Liver (tissue), 9 donors: Measurements from ENCODE around the gene SLC38A6. TPM values are rescaled to one million over a fixed set of nuclear protein-coding genes. Genes with fewer than 3 reads are reported as not detected.

Experiments used
- DNase-seq: peaks from one replicate; pipeline ENCODE4 v3.0.0-alpha.2; 2017; ENCODE audit warnings: low spot score
- H3K27ac ChIP-seq, 2 donors: one replicate each; pipeline ENCODE4 v1.7.0; 2013; ENCODE audit warnings: inconsistent platforms in 2 of 2, low read length in 2 of 2, control low read depth in 1 of 2, low read depth in 1 of 2, mild to moderate bottlenecking in 1 of 2
- H3K27me3 ChIP-seq, 4 donors: one replicate each; pipeline versions ENCODE4 v1.6.1 to v1.7.0; 2013; ENCODE audit warnings: low read length in 3 of 4, inconsistent platforms in 1 of 4, mild to moderate bottlenecking in 1 of 4, moderate library complexity in 1 of 4; ENCODE audit not compliant: control insufficient read depth in 4 of 4, insufficient read depth in 4 of 4
- H3K36me3 ChIP-seq, 4 donors: one replicate each; pipeline versions ENCODE4 v1.6.1 to v1.7.0; 2013; ENCODE audit warnings: low read length in 3 of 4, mild to moderate bottlenecking in 3 of 4, low read depth in 1 of 4, moderate library complexity in 1 of 4; ENCODE audit not compliant: control insufficient read depth in 4 of 4, insufficient read depth in 3 of 4
- H3K4me1 ChIP-seq, 4 donors: one replicate each; pipeline versions ENCODE4 v1.6.1 to v1.7.0; 2013; ENCODE audit warnings: low read length in 3 of 4, mild to moderate bottlenecking in 3 of 4, moderate library complexity in 1 of 4; ENCODE audit not compliant: control insufficient read depth in 4 of 4, insufficient read depth in 4 of 4
- H3K4me3 ChIP-seq, 3 donors: one replicate each; pipeline versions ENCODE4 v1.6.1 to v1.7.0; 2013; ENCODE audit warnings: low read length in 3 of 3, control low read depth in 1 of 3, low read depth in 1 of 3, mild to moderate bottlenecking in 1 of 3
- H3K9ac ChIP-seq, 2 donors: one replicate each; pipeline ENCODE4 v1.7.0; 2013; ENCODE audit warnings: low read length in 2 of 2, mild to moderate bottlenecking in 2 of 2, moderate library complexity in 2 of 2, control low read depth in 1 of 2, low read depth in 1 of 2
- H3K9me3 ChIP-seq, 4 donors: one replicate each; pipeline versions ENCODE4 v1.6.1 to v1.7.0; 2013; ENCODE audit warnings: low read length in 3 of 4; ENCODE audit not compliant: control insufficient read depth in 4 of 4
- CTCF ChIP-seq: fragments of 150-350 bp; IDR thresholded peaks from 2 replicates; pipeline ENCODE4 v1.5.1; 2017; ENCODE audit warnings: improper control_type of control experiment, low read depth, low read length; ENCODE audit not compliant: missing input control
- EGR1 ChIP-seq, 2 donors: IDR thresholded peaks; 2 replicates each; pipeline ENCODE4 v1.6.1; 2016 to 2018; ENCODE audit warnings: antibody characterized with exemption in 2 of 2, low read depth in 2 of 2
- FOXA1 ChIP-seq: IDR thresholded peaks from 2 replicates; pipeline ENCODE4 v1.6.1; 2016; ENCODE audit warnings: antibody characterized with exemption
- FOXA2 ChIP-seq: IDR thresholded peaks from 2 replicates; pipeline ENCODE4 v1.6.1; 2016; ENCODE audit warnings: antibody characterized with exemption
- GABPA ChIP-seq, 2 donors: IDR thresholded peaks in 1 of 2; conservative IDR thresholded peaks in 1 of 2; 2 replicates each; pipeline ENCODE4 v1.6.1; 2016; ENCODE audit warnings: antibody characterized with exemption in 2 of 2, mild to moderate bottlenecking in 1 of 2, moderate library complexity in 1 of 2
- HNF4A ChIP-seq, 2 donors: conservative IDR thresholded peaks; 2 replicates each; pipeline ENCODE4 v1.6.1; 2016; ENCODE audit warnings: antibody characterized with exemption in 2 of 2, mild to moderate bottlenecking in 2 of 2
- HNF4G ChIP-seq: IDR thresholded peaks from 2 replicates; pipeline ENCODE4 v1.6.1; 2016; ENCODE audit warnings: antibody characterized with exemption
- JUND ChIP-seq, 2 donors: IDR thresholded peaks; 2 replicates each; pipeline ENCODE4 v1.6.1; 2016; ENCODE audit warnings: antibody characterized with exemption in 2 of 2
- RAD21 ChIP-seq, 2 donors: IDR thresholded peaks; 2 replicates each; pipeline ENCODE4 v1.6.1; 2016; ENCODE audit warnings: antibody characterized with exemption in 2 of 2, mild to moderate bottlenecking in 2 of 2
- REST ChIP-seq: IDR thresholded peaks from 2 replicates; pipeline ENCODE4 v1.6.1; 2016; ENCODE audit warnings: antibody characterized with exemption, mild to moderate bottlenecking
- RXRA ChIP-seq, 2 donors: IDR thresholded peaks; 2 replicates each; pipeline ENCODE4 v1.6.1; 2017 to 2018; ENCODE audit warnings: antibody characterized with exemption in 2 of 2, mild to moderate bottlenecking in 1 of 2
- SP1 ChIP-seq: IDR thresholded peaks from 2 replicates; pipeline ENCODE4 v1.6.1; 2018; ENCODE audit warnings: antibody characterized with exemption, mild to moderate bottlenecking
- TAF1 ChIP-seq: conservative IDR thresholded peaks from 2 replicates; pipeline ENCODE4 v1.6.1; 2016; ENCODE audit warnings: antibody characterized with exemption, mild to moderate bottlenecking
- YY1 ChIP-seq: IDR thresholded peaks from 2 replicates; pipeline ENCODE4 v1.6.1; 2016; ENCODE audit warnings: antibody characterized with exemption, mild to moderate bottlenecking
- WGBS: extraction: QIAGEN DNeasy Blood & Tissue Kit; methylation state at CpG from one replicate; pipeline ENCODE4 v1.1.7; 2013; 5-methylcytosine and 5-hydroxymethylcytosine counted together
- polyA plus RNA-seq, 2 donors: library from polyadenylated mRNA; stranded (reverse) in 1 of 2; unstranded in 1 of 2; fragments of 200-250 nt in 1 of 2; fragments of >200 nt in 1 of 2; fragmentation: Nextera tagmentation in 1 of 2; extraction: Ambion mirVana in 1 of 2; gene quantifications; one replicate each; pipeline versions ENCODE4 v1.2.1 to v1.2.3, GENCODE V29; 2013 to 2015
- total RNA-seq, 2 donors: library from RNA; depleted of rRNA; stranded (reverse); fragments of >200 nt; gene quantifications; one replicate each; pipeline ENCODE4 v1.2.3, GENCODE V29; 2014
- TF ChIP-seq, protein P1 (sequence below): IDR thresholded peaks from 2 replicates; pipeline ENCODE4 v1.6.1; 2016; ENCODE audit warnings: antibody characterized with exemption
- TF ChIP-seq, protein P2 (sequence below): IDR thresholded peaks from 2 replicates; pipeline ENCODE4 v1.6.1; 2016; ENCODE audit warnings: antibody characterized with exemption
- TF ChIP-seq, protein P3 (sequence below): IDR thresholded peaks from 2 replicates; pipeline ENCODE4 v1.6.1; 2016; ENCODE audit warnings: antibody characterized with exemption
- donor health status: healthy.
- donor health status: healthy.
- donor health status: healthy.
- donor health status: healthy.
- donor health status: healthy.

The SLC38A6 gene
- total and polyA plus RNA-seq, 4 donors: 2.6 to 10.6 (median 6.4) TPM

DNA sequence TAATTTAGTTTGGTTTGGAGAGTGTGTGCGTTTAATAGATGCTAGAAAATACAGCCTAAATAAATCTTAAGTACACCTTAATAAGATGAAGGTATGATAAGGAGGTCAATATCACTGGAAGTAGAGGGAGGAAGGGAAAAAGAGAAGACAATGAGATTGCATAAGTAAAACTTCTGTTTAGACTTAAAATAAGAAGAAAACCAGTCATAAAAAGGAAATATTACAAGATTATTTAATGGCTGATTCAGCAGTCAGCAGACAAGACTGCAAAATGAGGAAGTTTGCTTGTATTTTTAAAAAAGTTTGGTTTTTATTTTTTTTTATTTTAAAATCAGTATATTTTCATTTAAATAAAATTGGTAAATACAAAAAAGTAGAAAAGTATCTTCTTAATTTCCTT, 3.2 kb downstream of the SLC38A6 start:
- DNase-seq: no peak
- H3K4me3 ChIP-seq: no peak overlapping the region
- H3K9ac ChIP-seq: no peak overlapping the region
- peaks cover 2 to 19% (median 15%) of the 10 kb centered on the region in 4 donors for H3K4me1 ChIP-seq
- H3K36me3 ChIP-seq: peaks cover 0 to 7% (median 3%) of the 10 kb centered on the region in 4 donors
- no peaks in the 10 kb centered on the region for H3K27me3 ChIP-seq
- no peak for TF ChIP-seq SP1
- TF ChIP-seq TAF1: no peak
- TF ChIP-seq CTCF: no peak
- no peak for TF ChIP-seq EGR1 (IDR thresholded peaks at IDR 0.05; ENCODE audit: low read depth in 2 of 2)
- TF ChIP-seq JUND (IDR thresholded peaks at IDR 0.05): no peak
- TF ChIP-seq RXRA (IDR thresholded peaks at IDR 0.05): no peak
- TF ChIP-seq, protein P1, sequence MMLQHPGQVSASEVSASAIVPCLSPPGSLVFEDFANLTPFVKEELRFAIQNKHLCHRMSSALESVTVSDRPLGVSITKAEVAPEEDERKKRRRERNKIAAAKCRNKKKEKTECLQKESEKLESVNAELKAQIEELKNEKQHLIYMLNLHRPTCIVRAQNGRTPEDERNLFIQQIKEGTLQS: no peak
- TF ChIP-seq REST: no peak
- TF ChIP-seq FOXA2: no peak
- no peak for TF ChIP-seq FOXA1
- no peak for TF ChIP-seq GABPA (IDR thresholded peaks at IDR 0.05 in 1 of 2, conservative IDR thresholded peaks at IDR 0.05 in 1 of 2)
- 90% methylated on average over 1 of the region's 1 CpG for WGBS
- no peaks in the 10 kb centered on the region for H3K9me3 ChIP-seq
- H3K27ac ChIP-seq: no peak overlapping the region

DNA sequence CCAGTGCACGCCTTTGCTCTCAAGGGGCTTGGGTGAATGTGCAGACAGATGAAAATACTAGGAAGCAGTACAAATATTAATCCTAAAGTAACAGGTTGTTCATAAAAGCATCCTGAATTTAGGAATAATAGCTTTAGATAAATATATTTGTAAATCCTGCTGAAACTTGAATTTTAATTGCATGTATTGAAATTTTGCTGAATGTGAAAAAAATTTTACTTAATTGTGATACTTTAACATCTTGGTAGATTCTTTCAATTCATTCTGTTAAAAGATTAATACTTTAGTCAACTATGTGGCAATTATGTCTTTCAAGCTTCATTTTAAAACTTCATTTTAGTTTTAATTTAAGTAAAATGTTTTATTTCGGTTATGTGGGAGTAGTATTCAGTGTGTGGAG, 5.5 kb downstream of the SLC38A6 start:
- Histone ChIP-seq H3K4me3 (no peak overlapping the region), H3K27ac (no peak overlapping the region), H3K9ac (no peak overlapping the region), H3K36me3 (peaks cover 0 to 9% (median 4%) of the 10 kb centered on the region in 4 donors), H3K27me3 (no peaks in the 10 kb centered on the region), H3K9me3 (no peaks in the 10 kb centered on the region), H3K4me1 (peaks cover 0 to 8% (median 7%) of the 10 kb centered on the region in 4 donors)
- WGBS: 96% methylated on average over 2 of the region's 2 CpGs
- DNase-seq: no peak
- TF ChIP-seq FOXA1: no peak
- TF ChIP-seq SP1: no peak
- no peak for TF ChIP-seq GABPA (IDR thresholded peaks at IDR 0.05 in 1 of 2, conservative IDR thresholded peaks at IDR 0.05 in 1 of 2)
- TF ChIP-seq YY1: no peak
- TF ChIP-seq, protein P2, sequence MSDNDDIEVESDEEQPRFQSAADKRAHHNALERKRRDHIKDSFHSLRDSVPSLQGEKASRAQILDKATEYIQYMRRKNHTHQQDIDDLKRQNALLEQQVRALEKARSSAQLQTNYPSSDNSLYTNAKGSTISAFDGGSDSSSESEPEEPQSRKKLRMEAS: no peak
- TF ChIP-seq, protein P1: no peak
- TF ChIP-seq HNF4G: no peak
- TF ChIP-seq FOXA2: no peak
- TF ChIP-seq TAF1: no peak
- TF ChIP-seq RAD21 (IDR thresholded peaks at IDR 0.05): no peak
- TF ChIP-seq RXRA (IDR thresholded peaks at IDR 0.05): no peak
- no peak for TF ChIP-seq JUND (IDR thresholded peaks at IDR 0.05)
- no peak for TF ChIP-seq HNF4A (conservative IDR thresholded peaks at IDR 0.05)
- no peak for TF ChIP-seq REST
- no peak for TF ChIP-seq EGR1 (IDR thresholded peaks at IDR 0.05; ENCODE audit: low read depth in 2 of 2)
- TF ChIP-seq, protein P3, sequence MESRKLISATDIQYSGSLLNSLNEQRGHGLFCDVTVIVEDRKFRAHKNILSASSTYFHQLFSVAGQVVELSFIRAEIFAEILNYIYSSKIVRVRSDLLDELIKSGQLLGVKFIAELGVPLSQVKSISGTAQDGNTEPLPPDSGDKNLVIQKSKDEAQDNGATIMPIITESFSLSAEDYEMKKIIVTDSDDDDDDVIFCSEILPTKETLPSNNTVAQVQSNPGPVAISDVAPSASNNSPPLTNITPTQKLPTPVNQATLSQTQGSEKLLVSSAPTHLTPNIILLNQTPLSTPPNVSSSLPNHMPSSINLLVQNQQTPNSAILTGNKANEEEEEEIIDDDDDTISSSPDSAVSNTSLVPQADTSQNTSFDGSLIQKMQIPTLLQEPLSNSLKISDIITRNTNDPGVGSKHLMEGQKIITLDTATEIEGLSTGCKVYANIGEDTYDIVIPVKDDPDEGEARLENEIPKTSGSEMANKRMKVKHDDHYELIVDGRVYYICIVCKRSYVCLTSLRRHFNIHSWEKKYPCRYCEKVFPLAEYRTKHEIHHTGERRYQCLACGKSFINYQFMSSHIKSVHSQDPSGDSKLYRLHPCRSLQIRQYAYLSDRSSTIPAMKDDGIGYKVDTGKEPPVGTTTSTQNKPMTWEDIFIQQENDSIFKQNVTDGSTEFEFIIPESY: no peak
- TF ChIP-seq CTCF: no peak
